CD4-positive, alpha-beta T cell treated with Interferon alpha-2 for 1 hour (primary cell): ENCODE measurements around the gene BRCA1.
"Not testable (repeated sequence)": the region's sequence is repeated elsewhere in the genome, so short reads cannot be mapped to it uniquely, and the experiment has no call there.

Experiments used
- DNase-seq, 2 donors: peaks; one replicate each; pipeline ENCODE4 v3.0.0-alpha.2; 2020 to 2022

The BRCA1 gene

GRCh38 chr17:43133439-43133838 is 8.3 kb upstream of the BRCA1 start:
- not testable (repeated sequence) for DNase-seq

DNA sequence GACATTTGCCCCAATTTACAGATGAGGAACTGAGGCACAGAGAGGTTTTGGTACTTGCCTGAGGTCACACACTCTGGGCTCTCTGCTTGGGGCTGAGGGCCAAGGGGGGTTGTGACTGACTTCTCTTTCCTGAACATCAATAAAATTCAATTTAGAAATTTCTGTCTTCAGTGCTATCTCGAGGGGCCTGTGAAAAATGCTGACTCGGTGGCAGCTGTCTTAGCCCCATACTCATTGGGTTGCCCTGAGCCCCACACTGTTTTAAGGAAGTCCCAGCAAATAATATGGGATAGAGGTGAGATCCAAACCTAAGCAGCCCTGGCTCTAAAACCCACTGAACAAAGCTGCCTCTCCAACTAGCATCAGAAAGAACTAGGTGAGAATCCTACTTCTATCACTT is 7.0 kb upstream of the BRCA1 start:
- no peak for DNase-seq

DNA sequence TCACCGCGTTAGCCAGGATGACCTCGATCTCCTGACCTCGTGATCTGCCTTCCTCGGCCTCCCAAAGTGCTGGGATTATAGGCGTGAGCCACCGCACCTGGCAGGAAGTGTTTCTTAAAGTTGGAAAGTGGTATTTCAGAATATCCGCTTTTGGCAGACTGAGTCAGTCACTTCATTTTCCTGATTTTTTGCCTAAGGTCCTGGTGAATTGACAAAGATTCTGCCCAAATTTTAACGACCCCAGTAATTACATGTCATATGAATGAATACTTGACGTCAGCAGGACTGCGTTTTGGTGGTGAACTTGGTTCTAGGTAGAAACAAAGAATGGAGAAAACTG is 4.5 kb upstream of the BRCA1 start:
- DNase-seq: no peak

DNA sequence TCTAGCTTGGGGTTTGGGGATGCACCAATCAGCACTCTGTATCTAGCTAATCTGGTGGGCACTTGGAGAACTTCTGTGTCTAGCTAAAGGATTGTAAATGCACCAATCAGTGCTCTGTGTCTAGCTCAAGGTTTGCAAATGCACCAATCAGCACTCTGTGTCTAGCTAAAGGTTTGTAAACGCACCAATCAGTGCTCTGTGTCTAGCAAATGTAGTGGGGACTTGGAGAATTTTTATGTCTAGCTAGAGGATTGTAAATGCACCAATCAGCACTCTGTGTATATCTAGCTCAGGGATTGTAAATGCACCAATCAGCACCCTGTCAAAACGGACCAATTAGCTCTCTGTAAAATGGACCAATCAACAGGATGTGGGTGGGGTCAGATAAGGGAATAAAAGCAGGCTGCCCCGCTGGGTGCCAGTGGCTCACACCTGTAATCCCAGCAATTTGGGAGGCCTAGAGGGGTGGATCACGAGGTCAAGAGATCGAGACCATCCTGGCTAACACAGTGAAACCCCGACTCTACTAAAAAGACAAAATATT is 2.2 kb upstream of the BRCA1 start:
- peak in 1 of 2 donors; percentile 3 for DNase-seq

- DNase-seq: no peak
Measured at GRCh38 chr17:43126911-43127290, 1.7 kb upstream of the BRCA1 start.

- peak in 1 of 2 donors; percentile 11 for DNase-seq
Measured at GRCh38 chr17:43125967-43126910, 1.1 kb upstream of the BRCA1 start.

DNA sequence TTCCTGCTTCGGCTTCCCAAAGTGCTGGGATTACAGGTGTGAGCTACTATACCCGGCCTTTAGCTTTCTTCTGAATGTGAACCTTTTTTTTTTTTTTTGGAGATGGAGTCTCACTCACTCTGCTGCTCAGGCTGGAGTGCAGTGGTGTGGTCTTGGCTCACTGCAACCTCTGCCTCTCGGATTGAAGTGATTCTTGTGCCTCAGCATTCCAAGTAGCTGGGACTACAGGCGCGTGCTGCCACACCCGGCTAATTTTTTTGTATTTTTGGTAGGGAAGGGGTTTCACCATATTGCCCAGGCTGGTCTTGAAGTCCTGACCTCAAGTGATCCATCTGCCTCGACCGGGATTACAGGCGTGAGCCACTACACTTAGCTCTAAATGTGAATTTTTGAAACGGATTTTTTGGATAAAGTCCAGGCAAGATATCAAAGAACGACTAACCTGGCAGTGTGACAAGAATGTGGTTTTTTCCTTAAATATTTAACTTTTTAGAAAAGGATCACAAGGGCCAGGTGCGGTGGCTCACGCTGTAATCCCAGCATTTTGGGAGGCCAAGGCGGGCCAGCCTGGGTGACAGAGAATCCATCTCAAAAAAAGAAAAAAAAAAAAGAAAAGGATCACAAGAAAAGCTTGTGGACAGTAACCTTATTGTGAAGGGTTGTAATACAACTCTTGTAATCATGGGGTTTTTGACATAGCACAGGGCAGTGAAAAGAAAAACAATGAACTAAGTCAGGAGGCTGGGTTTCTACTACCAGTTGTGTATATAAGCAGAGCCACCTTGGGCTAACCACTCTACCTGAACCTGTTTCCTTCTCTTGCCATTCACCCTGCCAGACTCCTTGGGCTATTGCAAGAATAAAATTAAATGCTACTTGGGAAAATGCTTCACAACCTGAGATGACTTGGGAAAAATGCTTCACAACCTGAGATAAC is 6.2 kb downstream of the BRCA1 start:
- DNase-seq: no peak

DNA sequence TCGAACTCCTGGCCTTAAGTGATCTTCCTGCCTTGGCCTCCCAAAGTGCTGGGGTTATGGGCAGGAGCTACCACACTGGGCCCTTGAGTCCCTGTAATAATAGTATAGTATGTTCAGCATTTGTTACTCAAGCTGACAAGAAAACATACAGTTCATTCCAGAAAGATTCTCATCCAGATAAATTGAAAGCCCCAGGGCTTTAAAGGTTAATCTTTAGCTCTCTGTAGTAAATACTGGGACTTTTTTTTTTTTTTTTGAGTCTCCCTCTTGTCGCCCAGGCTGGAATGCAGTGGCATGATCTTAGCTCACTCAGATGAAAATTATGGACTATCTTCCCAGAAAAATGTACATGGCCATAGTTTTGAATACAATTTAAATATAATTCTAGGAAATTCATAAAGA is 11.0 kb downstream of the BRCA1 start:
- DNase-seq: no peak

DNA sequence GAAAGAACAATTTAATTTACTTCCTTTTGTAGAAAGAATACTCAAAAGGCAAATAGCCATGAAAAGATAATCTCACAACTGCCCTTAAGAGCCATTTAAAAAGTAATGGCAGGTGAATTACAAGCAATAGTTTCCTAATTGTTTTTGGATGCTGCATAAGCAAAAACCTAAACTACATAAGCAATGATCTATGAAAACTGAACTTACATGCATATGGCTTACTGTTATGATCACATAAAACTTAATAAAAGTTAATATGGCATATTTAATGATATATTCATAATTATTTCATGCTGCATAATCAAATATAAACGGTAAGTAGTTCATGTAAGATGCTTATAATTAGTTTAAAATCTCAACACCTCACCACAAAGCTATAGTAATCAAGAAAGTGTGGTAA is 18.6 kb downstream of the BRCA1 start:
- no peak for DNase-seq

DNA sequence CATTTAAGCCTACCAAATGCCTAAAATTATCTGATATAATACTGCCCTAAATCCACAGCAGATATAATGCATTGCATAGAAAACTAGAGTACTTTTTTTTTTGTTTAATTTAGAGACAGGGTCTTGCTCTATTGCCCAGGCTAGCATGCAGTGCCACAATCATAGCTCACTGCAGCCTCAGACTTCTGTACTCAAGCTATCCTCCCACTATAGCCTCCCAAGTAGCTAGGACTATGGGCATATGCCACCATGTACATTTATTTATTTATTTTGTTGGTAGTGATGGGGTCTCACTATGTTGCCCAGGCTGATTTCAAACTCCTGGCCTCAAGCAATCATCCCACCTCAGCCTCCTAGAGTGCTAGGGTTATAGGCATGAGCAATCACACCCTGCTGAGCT is 20.0 kb downstream of the BRCA1 start:
- no peak for DNase-seq

DNA sequence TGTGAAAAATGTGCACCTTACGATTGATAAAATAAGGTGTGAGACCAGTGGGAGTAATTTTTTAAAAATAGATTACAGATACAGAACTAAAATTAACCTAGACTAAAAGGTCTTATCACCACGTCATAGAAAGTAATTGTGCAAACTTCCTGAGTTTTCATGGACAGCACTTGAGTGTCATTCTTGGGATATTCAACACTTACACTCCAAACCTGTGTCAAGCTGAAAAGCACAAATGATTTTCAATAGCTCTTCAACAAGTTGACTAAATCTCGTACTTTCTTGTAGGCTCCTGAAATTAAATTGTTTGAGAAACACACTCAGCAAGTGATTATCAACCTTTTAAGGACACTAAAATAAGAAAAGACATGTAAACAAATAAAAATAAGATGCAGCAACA is 20.5 kb downstream of the BRCA1 start:
- no peak for DNase-seq

DNA sequence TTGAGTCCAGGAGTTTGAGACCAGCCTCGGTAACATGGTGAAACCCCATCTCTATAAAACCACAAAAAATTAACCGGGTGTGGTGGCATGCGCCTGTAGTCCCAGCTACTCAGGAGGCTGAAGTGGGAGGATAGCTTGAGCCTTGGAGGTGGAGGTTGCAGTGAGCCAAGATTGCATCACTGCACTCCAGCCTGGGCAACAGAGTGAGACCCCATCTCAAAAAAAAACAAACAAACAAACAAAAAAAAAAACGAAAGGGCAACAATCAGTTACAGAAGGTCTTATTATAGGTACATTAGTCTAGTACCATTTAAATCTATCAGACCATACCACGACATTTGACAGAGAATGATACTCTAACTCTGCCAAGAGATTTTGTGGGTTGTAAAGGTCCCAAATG is 29.8 kb downstream of the BRCA1 start:
- DNase-seq: not testable (repeated sequence)

GRCh38 chr17:43094129-43094835 is 30.9 kb downstream of the BRCA1 start:
- no peak for DNase-seq

DNA sequence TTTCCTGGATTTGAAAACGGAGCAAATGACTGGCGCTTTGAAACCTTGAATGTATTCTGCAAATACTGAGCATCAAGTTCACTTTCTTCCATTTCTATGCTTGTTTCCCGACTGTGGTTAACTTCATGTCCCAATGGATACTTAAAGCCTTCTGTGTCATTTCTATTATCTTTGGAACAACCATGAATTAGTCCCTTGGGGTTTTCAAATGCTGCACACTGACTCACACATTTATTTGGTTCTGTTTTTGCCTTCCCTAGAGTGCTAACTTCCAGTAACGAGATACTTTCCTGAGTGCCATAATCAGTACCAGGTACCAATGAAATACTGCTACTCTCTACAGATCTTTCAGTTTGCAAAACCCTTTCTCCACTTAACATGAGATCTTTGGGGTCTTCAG is 32.3 kb downstream of the BRCA1 start:
- no peak for DNase-seq

- no peak for DNase-seq
Measured at GRCh38 chr17:43090022-43090421, 35.1 kb downstream of the BRCA1 start.

GRCh38 chr17:43085474-43085873 is 39.7 kb downstream of the BRCA1 start:
- DNase-seq: no peak

DNA sequence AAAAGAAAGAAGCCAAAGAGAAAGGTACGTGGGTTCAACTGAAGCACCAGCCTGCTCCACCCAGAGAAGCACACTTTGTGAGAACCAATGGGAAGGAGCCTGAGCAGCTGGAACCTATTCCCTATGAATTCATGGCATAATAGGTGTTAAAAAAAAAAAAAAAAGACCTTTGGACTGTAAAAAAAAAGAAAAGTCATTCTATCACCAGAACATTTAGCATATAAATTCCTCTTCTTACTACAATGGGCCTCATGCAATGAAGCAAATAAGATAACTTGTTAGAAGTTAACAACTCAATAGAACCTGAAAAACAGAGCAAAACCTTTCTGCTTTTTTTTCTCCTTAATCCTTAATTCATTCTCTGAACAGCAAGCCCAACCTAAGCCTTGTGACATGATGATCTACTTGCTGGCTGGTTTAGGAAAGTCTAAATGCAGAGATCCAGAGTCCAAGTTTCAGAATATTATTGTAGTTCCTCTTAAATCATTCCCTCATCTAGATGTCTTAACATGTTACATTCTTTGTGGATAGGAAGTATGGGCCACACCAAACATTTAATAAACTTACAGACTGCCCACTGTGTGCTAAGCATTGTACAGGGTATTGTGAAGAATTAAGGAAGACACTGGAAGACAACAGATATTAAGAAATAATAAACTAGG is 45.4 kb downstream of the BRCA1 start:
- no peak for DNase-seq

- DNase-seq: no peak
Measured at GRCh38 chr17:43074869-43075268, 50.3 kb downstream of the BRCA1 start.

DNA sequence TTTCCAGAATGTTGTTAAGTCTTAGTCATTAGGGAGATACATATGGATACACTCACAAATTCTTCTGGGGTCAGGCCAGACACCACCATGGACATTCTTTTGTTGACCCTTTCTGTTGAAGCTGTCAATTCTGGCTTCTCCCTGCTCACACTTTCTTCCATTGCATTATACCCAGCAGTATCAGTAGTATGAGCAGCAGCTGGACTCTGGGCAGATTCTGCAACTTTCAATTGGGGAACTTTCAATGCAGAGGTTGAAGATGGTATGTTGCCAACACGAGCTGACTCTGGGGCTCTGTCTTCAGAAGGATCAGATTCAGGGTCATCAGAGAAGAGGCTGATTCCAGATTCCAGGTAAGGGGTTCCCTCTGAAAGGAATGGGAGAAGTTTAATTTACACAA is 54.3 kb downstream of the BRCA1 start:
- no peak for DNase-seq

- DNase-seq: no peak
Measured at GRCh38 chr17:43070257-43070656, 54.9 kb downstream of the BRCA1 start.

GRCh38 chr17:43069368-43069898 is 55.7 kb downstream of the BRCA1 start:
- no peak for DNase-seq
